Measurements from ENCODE around the gene ZNF862.

The ZNF862 gene

DNA sequence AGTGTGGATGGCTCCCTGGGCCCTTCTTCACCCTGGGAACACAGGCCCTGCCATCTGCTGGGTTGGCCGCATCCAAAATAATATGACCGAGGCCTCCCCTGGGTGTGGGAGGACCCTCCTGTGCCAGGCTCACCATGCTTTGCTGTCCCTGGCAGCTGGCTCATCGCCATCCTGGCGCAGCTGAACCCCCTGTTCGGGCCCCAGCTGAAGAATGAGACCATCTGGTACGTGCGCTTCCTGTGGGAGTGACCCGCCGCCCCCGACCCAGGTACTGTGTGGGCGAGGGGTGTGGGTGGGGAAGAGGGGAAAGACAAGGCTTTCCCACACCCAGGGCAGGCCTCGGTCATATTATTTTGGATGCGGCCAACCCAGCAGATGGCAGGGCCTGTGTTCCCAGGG lies 40.3 kb downstream of the ZNF862 start:
- TF ChIP-seq POLR2AphosphoS5 (IDR thresholded peaks at IDR 0.05; ENCODE audit: low read depth, low read length) (no peak), TAF1 (IDR thresholded peaks at IDR 0.05; ENCODE audit: borderline replicate concordance, insufficient read depth, low read length) (no peak), SIN3A (IDR thresholded peaks at IDR 0.05; ENCODE audit: borderline replicate concordance, insufficient read depth, low read length) (no peak)

DNA sequence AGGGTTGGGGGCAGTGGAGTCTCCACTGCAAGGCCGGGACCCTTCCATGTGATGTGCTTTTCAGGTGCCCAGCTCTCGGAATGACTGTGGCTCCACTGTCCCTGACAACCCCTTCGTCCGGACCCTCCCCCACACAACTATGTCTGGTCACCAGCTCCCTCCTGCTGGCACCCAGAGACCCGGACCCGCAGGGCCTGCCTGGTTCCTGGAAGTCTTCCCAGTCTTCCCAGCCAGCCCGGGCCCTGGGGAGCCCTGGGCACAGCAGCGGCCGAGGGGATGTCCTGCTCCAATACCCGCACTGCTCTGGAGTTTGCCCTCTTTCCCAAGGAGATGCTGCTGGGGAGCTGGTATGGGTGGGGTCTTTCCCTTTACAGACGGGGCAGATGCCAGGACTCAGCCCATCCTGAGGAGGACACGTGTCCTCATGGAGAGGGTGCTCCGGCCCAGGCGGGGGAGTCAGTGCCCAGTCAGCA lies 41.1 kb downstream of the ZNF862 start:
- TF ChIP-seq, protein P1, sequence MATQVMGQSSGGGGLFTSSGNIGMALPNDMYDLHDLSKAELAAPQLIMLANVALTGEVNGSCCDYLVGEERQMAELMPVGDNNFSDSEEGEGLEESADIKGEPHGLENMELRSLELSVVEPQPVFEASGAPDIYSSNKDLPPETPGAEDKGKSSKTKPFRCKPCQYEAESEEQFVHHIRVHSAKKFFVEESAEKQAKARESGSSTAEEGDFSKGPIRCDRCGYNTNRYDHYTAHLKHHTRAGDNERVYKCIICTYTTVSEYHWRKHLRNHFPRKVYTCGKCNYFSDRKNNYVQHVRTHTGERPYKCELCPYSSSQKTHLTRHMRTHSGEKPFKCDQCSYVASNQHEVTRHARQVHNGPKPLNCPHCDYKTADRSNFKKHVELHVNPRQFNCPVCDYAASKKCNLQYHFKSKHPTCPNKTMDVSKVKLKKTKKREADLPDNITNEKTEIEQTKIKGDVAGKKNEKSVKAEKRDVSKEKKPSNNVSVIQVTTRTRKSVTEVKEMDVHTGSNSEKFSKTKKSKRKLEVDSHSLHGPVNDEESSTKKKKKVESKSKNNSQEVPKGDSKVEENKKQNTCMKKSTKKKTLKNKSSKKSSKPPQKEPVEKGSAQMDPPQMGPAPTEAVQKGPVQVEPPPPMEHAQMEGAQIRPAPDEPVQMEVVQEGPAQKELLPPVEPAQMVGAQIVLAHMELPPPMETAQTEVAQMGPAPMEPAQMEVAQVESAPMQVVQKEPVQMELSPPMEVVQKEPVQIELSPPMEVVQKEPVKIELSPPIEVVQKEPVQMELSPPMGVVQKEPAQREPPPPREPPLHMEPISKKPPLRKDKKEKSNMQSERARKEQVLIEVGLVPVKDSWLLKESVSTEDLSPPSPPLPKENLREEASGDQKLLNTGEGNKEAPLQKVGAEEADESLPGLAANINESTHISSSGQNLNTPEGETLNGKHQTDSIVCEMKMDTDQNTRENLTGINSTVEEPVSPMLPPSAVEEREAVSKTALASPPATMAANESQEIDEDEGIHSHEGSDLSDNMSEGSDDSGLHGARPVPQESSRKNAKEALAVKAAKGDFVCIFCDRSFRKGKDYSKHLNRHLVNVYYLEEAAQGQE (IDR thresholded peaks at IDR 0.05; ENCODE audit: insufficient read depth in 1 of 2, low read depth in 2 of 2, low read length in 2 of 2): no peak
- no peak for TF ChIP-seq SIN3A (IDR thresholded peaks at IDR 0.05; ENCODE audit: borderline replicate concordance, insufficient read depth, low read length)
- TF ChIP-seq POLR2AphosphoS5 (IDR thresholded peaks at IDR 0.05; ENCODE audit: low read depth, low read length): no peak
- TF ChIP-seq TAF1 (IDR thresholded peaks at IDR 0.05; ENCODE audit: borderline replicate concordance, insufficient read depth, low read length): no peak
- no peak for TF ChIP-seq FOXP2 (optimal IDR thresholded peaks at IDR 0.05; ENCODE audit: borderline replicate concordance, extremely low read depth, extremely low read length, insufficient read depth)

DNA sequence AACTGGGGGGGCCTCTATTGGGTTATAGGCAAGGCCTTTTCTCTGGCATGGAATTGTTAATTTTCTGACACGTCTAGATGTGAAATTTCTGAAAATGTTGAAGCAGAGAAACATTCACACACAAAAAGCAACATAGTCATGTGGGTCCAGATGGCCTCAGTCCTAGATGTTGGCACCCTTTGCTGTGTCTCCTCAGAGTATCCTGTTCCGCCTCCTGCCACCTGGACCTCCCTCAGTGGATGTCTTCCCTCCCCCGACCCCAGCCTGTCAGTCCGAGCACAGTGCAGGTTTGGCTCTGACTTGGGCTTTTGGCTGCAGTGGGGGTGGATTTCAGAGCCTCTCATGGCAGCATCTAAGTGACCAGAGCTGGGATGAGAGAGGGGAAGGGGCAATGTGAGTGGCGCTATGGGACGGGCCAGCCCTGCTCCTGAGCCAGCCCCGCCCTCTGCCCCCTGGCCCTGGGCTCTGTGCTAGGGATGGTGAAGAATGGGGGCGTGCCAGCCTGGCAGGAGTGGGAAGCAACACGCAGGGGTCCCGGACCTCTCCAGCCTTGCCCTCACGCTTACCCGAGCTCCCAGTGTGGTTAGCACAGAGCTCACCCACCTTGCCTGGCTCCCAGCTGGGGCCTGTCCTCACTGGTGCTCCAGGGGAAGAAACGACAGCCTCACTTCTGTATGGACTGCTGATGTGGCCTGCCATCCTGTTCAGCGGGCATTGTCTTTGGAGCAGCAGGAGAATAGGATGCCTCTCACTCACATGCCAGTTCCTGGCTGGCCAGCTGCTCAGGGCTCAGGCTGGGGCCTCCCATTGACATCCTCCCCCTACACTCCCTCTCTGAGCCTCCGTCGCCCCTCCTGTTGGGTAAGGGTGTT lies 41.8 kb downstream of the ZNF862 start:
- TF ChIP-seq FOXP2 (optimal IDR thresholded peaks at IDR 0.05; ENCODE audit: borderline replicate concordance, extremely low read depth, extremely low read length, insufficient read depth) (no peak), TAF1 (IDR thresholded peaks at IDR 0.05; ENCODE audit: borderline replicate concordance, insufficient read depth, low read length) (no peak), POLR2AphosphoS5 (IDR thresholded peaks at IDR 0.05; ENCODE audit: low read depth, low read length) (no peak), SIN3A (IDR thresholded peaks at IDR 0.05; ENCODE audit: borderline replicate concordance, insufficient read depth, low read length) (no peak)
- TF ChIP-seq, protein P1 (IDR thresholded peaks at IDR 0.05; ENCODE audit: insufficient read depth in 1 of 2, low read depth in 2 of 2, low read length in 2 of 2): no peak

DNA sequence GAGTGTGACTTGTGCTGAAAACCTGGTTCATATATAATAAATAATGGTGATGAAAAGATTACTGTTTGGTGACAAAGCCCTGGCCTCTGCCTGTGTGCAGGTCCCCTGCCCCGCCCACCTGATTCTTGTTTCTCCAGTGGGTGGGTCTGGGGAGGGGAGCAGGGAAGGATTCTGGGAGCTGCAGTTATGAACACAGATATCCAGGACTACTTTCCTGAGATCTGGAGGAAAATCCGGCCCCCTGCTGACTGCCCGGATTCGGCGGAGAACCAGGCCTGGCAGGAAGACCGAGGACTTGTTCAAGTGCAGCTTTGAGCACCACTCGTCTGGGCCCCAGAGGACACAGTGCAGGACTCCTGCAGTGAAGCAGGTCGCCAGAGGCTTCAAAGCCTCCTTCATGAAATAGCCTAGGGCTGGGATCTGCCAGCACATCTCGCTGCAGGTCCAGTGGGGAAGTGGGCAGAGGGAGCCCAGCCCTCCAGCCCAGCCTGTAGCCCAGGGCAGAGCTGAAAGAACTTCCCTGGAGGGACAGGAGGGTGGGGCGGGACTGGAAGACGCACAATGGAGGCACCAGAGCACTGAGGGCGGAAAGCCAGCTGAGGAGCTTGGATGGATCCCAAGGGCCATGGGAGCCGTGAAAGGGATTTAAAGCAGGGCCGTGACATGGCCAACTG lies 42.6 kb downstream of the ZNF862 start:
- TF ChIP-seq TAF1 (IDR thresholded peaks at IDR 0.05; ENCODE audit: borderline replicate concordance, insufficient read depth, low read length): no peak
- TF ChIP-seq, protein P1 (IDR thresholded peaks at IDR 0.05; ENCODE audit: insufficient read depth in 1 of 2, low read depth in 2 of 2, low read length in 2 of 2): no peak
- no peak for TF ChIP-seq SIN3A (IDR thresholded peaks at IDR 0.05; ENCODE audit: borderline replicate concordance, insufficient read depth, low read length)
- TF ChIP-seq FOXP2 (optimal IDR thresholded peaks at IDR 0.05; ENCODE audit: borderline replicate concordance, extremely low read depth, extremely low read length, insufficient read depth): no peak
- TF ChIP-seq POLR2AphosphoS5 (IDR thresholded peaks at IDR 0.05; ENCODE audit: low read depth, low read length): no peak

DNA sequence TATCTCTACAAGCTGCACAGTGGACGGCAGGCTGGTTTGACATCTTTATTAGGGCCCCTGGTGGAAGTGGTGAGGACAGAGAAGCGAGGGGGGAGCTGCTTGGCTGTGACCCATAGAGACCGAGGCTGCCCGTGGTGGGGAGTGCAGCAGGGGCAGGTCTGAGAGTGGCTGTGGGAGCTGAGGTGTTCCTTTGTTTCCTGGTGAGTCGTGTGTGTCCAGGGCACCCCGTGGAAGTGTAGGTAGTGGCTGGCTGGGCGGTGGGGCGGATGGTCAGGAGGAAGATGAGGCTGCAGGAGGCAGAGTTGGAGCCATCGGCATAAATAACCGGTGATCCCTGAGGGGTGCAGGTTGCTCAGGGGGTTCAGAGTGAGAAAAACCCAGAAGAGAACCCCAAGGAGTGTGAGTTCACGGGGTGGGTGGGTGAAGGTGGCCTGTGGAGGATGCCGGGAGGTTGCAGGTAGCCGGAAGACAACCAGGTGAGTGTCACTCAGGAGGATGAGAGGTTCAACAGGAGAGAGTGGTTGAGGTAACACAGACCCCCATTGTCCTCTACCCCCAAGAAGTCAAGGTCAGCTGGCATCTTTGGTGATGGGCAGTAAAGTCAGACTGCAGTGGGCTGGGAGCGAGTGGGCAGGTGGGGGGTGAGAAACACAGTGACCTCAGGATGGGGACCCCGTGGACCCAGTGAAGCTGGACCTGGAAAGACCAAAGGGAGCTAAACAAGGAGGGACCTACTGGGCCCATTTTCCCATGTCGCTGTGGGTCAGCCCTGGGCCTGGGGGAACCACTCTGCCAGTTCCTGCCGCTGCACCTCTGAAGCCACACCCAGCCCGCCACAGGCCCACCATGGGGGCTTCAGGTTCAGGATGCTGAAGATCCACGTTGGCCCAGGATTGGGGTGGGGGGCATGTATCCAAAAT lies 43.4 kb downstream of the ZNF862 start:
- TF ChIP-seq SIN3A (IDR thresholded peaks at IDR 0.05; ENCODE audit: borderline replicate concordance, insufficient read depth, low read length): no peak
- no peak for TF ChIP-seq TAF1 (IDR thresholded peaks at IDR 0.05; ENCODE audit: borderline replicate concordance, insufficient read depth, low read length)
- no peak for TF ChIP-seq POLR2AphosphoS5 (IDR thresholded peaks at IDR 0.05; ENCODE audit: low read depth, low read length)
- no peak for TF ChIP-seq FOXP2 (optimal IDR thresholded peaks at IDR 0.05; ENCODE audit: borderline replicate concordance, extremely low read depth, extremely low read length, insufficient read depth)
- TF ChIP-seq, protein P1 (IDR thresholded peaks at IDR 0.05; ENCODE audit: insufficient read depth in 1 of 2, low read depth in 2 of 2, low read length in 2 of 2): no peak

Measured in PFSK-1 (cell line).